OCI-M1 (cell line): ENCODE measurements around the gene KLF6.
A peak's percentile ranks its signal among the peaks of the same experiment; 100 is the strongest.

Experiments
- DNase-seq: peaks from one replicate; lab custom pipeline; 2025; lab: John Stamatoyannopoulos, UW

Gene KLF6

GRCh38 chr10:3774814-3775695, 10.0 kb downstream of the KLF6 start:
- DNase-seq = peak; percentile 71

- no peak for DNase-seq
Observed at GRCh38 chr10:3774018-3774813, 10.8 kb downstream of the KLF6 start.

GRCh38 chr10:3773460-3774017, 11.5 kb downstream of the KLF6 start:
- no peak for DNase-seq

- no peak for DNase-seq
Observed at GRCh38 chr10:3772361-3773171, 12.4 kb downstream of the KLF6 start.

GRCh38 chr10:3770611-3771110, 14.3 kb downstream of the KLF6 start:
- DNase-seq = no peak

DNA sequence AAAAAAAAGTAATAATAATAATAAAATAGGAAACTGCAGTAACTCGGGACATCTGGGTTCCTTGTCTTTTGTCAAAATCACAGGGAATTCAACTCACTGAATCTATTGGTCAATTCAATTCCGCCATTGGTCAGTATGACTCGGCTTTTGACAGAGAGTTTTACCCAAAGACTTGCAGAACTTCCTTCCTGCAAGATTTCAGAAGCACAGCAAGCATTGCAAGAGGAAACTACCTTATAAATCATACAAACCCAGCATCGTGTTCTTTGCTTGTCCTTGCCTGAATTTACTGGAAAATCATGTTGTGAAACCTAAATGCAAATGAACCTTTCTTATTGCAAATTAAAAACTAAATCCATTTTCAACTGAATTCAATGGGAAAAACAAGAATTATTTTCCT, 15.5 kb downstream of the KLF6 start:
- no peak for DNase-seq

DNA sequence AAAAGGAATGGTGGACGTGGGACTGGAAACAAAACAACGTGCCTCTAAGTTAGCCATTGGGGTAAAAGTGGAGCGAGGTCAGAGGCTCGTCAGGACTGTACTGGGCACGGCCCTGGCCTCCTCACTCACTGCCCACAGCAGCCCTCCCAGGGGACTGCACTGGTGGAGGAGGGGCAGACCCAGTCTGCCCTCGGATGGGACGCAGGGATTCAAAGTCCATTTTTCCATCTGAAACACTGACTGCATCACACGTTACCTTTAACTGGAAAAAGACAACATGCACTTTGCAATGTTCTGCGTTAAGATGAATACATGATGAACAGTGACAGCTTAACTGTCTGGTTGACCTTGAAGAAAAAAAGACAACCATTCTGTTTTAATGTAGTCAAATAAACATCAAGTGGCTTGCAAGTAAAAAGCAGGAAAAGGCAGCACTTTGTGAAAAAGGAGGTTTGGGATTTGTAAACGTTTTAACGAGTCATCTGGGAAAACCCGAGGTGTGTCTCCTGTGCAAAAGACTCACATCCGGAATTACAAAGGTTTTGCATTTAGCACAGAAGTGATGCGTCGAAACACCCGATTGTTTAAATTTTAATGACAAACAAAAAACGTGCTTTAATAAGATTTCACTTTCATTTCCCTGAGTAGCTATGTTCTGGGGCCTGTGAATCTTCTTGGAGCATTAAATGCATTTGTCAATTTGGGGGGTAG, 18.8 kb downstream of the KLF6 start:
- no peak for DNase-seq

DNA sequence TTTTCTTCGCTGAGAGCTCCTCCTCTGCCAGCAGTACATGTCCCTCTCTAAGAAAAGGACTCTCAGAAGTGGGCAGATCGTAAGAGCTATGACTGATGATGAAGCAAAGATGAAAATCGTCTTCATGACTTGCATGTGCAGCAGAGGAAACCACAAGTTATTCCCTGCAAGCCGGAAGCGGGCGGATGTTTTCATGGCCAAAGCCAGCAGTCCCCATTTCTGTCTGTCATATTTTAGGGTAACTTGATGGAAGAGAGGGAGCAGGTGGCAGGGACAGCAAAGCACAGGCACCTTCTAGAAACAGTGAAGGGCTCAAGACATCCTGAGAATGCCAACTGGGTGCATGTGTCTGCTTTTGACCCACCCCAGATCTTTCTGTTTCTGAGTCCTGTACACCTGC, 19.9 kb downstream of the KLF6 start:
- peak; percentile 82 for DNase-seq

DNA sequence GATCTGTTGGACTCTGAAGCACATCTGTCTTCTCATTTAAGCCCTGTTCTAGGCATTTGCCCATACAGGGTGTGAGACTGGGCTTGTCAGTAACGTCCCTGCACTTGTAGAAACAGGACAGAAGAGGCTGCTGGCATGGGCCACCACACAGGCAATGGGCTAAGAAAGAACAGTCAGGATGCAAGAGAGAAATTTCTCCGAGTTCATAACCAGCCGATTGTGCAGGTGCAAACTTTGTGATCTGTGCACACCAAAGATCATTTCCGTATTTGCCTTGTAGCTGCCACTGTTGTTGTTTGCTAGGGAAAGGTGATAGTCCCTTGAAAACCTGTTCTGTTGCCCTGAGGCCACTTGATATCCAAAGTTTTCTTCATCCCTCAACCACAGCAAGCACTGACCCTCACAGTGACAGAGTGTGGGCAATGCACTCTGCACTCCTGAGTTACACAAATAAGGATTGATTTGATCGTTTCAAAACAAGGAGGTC, 20.3 kb downstream of the KLF6 start:
- no peak for DNase-seq

- DNase-seq = no peak
Observed at GRCh38 chr10:3763852-3764625, 21.0 kb downstream of the KLF6 start.

GRCh38 chr10:3763035-3763456, 22.0 kb downstream of the KLF6 start:
- no peak for DNase-seq

DNA sequence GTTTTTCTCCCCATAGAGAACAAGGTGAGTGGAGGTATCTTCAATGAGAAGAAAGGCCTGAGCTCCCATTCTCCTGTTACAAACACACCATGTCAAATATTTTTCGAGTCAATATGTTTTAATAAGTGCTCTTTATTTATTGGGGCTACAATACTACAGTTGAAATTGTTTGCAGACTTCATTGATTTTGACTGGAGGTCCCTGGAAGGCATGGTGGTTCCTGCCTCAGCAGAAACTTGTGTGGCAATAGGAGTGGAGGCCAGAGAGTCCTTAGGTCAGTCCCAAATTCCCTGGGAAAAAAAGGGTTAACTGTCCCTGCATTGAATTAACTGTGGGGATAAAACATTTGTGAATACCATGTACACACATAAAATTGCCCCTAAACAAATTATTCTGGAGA, 22.7 kb downstream of the KLF6 start:
- no peak for DNase-seq

DNA sequence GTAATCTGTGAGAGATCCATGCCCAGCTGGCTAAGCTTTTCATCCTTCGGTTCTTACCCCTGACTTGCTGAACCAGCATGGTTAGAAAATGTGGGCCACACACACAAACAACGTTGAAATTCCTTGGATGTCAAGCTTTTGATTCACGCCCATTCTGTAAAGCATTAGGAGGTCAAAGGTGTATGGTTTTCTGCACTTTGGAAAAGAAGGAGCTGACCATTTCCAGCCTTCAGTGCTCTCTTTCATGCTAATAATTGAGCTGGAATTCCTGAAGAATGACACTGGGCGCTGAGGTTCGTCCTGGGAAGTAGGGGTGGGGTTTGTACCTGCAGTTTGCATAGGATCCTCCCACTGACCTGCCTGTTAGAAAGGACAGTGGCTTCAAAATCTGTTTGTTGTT, 23.1 kb downstream of the KLF6 start:
- DNase-seq = no peak

DNA sequence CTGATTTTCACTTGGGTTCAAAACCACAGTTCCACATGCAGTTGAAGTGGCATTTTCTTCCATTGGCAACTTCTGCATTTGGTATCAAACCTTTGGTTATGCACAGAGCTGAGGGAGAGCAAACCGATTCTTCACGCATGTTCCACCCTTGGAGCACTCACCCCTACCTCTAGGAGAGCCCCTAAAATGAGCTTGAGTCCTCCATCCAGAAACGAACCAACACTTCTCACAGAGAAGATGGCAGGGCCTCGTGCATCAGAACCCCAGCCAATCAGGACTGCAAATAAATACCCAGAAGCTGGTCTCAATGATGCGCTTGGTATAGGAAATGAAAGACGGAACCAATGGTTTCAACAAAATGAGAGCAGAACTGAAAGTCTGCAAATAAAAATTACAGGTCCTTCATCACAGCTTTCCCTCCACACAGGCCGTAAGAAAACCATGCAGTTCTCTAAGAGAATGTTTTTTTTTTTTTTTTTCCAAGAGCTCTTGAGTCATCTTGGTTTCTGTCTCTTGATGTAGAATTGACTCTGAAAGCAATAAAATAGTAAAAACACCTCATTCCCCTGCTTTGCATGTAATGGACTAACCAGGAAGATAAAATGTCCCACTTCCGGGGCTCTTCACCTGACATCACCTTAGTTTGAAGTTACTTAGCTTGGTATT, 23.9 kb downstream of the KLF6 start:
- no peak for DNase-seq

GRCh38 chr10:3760083-3760482, 24.9 kb downstream of the KLF6 start:
- no peak for DNase-seq

DNA sequence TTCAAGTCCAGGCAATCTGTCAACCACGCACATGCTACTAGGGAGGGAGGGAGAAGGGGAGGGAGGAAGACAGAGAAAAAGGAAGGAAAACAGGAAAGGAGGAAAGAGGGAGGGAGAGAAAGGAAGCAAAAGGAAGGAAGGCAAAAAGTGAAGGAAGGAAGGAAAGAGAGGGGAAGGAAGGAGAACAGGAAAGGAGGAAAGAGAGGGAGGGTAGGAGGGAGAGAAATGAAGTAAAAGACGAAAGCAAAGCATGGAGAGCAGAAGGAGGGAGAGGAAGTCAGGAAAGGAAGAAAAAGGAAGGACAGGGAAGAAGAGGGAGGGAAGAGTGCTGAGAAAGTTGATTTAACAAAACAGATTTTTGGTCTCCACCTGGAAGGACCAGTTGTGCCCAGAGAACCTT, 25.6 kb downstream of the KLF6 start:
- no peak for DNase-seq

- DNase-seq = no peak
Observed at GRCh38 chr10:3758491-3758970, 26.5 kb downstream of the KLF6 start.

GRCh38 chr10:3757638-3758490, 27.1 kb downstream of the KLF6 start:
- no peak for DNase-seq

DNA sequence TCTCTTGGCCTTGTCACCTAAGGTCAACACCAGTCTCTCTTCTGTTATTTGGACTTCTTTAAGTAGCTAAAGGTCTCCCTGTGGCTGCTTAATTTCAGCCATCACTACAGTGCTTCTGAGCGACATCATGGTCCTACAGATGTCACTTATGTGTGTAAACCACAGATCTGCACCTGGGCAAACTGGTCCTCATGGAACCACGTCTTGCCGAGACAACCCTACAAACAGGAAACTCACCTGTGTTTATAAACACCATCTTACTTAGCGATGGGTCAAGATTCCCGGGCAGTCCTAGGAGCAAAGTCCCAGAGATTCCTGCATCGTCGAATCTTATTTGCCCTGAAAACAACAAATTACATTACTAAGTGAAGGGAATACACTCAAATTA, 27.8 kb downstream of the KLF6 start:
- DNase-seq = no peak
